GM03348 (cell line): Measurements from ENCODE around the gene CHAT.

Experiments used
- DNase-seq: peaks from one replicate; pipeline ENCODE4 v3.0.0; 2012; ENCODE audit warnings: low spot score

Gene CHAT

DNA sequence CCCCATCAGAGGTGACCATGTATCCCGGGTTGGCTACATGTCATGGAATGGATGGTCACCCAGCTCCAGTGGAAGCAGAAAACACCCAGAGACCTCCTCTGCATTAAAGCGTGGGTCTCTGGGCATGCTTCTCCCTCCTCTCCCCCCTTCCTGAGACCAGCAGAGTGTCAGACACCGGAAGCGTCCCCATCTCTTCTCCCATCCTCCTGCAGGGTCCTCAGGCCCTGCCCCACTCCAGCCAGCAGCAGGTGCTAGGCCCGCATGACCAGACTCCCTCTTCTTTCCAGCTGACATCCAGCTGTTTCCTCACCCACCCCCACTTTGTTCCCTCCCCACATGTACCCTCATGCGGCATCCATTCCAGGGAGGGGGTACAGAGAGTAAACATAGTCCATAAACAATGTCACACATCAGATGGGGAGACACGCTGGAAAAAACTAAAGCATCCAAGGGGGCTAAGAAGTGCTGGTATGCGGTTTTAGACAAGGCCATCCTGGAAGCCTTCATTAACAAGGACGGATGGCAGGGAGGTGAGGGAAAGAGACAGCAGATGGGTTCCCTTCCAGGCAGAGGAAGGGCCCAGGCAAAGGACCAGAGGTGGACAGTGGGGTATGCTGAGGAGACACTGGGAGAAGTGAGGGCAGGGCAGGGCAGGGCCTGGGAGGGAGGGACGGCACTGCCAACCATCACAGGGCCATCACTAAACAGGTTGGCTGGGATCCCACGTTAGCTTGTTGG, 16.2 kb upstream of the CHAT start:
- DNase-seq = peak; percentile 2

DNA sequence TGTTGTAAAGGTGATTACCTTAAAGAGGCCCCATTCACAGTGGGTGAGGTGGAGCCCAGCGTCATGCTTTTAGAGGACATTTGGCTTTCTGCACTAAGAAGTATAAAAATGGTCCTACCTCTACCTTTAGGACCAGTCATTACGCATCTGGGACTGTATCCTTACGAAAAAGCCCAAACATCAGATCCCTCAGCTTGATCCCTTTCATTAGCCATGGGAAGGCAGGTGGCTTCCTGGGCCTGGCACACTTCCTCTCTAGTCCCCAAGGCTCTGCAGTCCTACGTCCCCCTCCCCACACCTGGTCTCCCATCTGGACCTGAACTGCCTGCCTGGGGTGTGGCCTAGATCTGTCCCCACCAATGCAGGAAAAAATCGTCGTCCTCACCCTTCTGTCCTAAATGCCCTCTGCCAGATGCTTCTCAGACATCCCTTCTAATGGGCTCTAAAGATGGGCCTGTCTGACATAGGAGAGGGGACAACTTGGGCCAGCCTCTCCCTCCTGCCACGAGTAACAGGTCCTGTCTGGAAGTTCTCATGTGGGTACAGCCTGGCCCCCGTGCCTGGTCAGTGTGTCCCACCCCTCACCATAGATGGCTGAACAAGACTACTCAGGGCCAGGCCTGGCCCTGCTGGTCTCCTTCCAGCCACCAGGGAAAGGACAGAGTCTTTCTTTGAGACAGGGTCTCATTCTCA, 15.5 kb upstream of the CHAT start:
- no peak for DNase-seq

DNA sequence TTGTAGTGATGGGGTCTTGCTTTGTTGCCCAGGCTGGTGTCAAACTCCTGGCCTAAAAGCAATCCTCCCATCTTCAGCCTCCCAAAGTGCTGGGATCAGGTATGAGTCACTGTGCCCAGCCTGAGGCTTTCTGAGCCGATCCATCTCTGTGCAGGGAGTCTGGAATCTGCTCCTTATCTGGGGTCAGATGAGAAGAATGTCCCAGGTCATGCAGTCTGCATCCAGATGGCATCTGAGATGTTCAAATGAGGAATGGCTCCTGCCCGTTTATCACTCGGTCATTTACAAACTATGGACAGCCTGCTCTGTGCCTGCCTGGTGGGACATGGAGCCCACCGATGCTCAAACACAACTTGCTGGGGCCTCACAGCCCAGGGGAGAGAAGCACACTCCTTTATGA, 14.9 kb upstream of the CHAT start:
- DNase-seq = peak; percentile 46

DNA sequence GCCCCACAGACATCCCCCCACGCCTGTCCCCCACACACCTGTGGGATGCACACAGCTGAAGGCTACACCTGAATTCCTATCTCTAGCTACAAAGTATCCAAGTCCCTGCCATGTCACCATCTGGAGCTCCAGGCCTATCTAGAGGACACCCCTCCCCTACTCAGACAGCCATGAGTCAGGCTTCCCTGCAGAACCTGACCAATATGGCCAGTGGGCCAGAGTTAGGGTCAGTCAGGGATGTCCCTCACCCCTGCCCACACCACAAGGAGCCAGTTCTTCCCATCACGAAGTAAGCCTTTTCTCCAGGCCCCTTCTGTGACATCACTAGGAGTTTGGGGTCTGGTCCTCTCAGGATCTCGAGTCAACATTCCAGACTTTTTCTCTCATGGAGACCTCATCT, 14.3 kb upstream of the CHAT start:
- DNase-seq = peak; percentile 5

DNA sequence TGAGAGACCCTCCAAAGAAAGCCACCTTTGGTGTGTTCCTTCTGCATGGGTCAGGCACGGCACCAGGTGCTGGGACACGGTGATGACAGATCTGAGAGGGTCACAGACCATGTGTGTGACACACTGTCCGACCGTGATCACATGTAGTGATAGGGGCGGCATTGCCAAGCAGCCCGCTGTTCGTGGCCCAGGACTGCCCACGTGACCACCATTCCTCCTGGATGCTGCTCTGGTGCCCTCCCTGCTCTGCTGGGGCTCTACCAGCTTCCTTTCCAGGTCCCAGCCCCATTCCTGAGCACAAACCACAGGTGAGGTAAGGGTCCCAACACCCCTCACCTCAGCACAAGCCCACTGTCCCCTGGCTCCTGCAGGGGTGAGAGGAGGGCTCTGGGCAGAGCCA, 13.8 kb upstream of the CHAT start:
- no peak for DNase-seq

DNA sequence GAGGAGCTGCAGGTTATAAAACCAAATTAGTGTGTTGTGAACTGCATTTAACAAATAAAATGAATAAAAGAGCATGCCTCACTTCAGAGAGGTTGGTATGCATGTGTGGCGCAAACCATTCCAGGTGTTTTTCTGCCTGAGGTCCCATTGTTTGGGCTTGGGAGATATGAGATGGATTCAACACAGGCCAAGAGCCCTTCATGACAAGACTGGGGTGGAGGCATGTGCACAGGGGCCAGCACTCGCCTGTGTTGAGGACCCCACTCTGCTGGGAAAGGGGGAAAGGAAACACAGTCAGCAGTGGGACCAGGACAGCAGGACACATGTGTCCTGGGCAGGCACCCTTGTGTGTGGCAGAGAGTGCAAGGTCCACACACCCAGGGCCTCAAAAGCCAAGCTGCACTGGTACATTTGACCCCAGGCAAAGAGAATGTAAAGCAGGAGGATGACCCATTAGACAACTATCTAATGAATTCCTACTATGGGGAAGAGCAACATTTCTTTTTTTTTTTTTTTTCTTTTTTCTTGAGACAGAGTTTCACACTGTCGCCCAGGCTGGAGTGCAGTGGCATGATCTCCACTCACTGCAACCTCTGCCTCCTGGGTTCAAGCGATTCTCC, 12.9 kb upstream of the CHAT start:
- DNase-seq = peak; percentile 42

DNA sequence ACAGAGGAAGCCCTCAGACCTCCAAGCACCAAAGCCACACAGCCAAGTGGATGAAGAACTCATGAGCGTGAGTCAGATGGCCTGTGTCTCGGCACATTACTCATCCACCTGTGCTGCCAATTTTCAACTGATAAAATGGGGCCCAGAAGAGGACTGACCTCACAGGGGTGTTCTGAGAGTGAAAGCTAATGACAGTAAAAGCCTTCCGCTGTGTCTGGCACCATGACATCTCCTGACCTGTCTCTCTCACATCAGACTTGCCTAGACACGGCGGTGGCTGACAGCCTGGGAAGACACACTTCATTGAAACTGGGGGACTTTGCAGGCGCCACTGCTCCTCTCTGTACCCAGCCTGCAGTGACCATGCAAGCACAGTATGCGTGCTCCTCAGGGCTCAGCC, 12.0 kb upstream of the CHAT start:
- peak; percentile 20 for DNase-seq

DNA sequence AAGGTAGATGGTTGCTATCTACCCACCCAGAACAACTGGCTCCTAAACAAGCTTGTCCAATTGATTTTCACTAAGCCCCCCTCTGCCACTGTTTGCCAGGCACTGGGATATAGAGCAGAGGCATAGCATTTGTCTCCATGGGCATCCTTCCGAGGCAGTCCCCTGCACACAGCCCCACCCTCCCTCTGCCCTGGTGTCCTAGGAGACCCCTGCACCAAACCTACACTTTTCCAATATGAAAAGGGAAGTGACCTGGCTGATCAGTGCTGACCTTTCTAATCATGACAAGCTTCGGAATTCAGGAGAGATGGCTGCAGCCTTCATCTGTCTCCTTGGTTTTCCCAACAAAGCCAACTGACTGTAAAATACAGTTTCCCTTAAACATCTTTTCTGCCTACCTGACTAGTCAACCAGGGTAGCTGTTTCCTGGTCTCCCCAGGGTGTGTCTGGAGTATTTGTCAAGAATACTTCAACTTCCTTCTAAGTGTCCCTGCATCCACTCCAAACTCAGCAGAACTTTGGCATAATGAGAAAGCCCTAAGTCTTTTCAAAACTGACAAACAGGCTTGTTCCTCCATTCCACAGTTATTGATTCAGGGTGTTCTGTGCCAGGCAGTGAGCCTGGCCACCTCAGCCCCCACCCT, 11.3 kb upstream of the CHAT start:
- peak; percentile 1 for DNase-seq

DNA sequence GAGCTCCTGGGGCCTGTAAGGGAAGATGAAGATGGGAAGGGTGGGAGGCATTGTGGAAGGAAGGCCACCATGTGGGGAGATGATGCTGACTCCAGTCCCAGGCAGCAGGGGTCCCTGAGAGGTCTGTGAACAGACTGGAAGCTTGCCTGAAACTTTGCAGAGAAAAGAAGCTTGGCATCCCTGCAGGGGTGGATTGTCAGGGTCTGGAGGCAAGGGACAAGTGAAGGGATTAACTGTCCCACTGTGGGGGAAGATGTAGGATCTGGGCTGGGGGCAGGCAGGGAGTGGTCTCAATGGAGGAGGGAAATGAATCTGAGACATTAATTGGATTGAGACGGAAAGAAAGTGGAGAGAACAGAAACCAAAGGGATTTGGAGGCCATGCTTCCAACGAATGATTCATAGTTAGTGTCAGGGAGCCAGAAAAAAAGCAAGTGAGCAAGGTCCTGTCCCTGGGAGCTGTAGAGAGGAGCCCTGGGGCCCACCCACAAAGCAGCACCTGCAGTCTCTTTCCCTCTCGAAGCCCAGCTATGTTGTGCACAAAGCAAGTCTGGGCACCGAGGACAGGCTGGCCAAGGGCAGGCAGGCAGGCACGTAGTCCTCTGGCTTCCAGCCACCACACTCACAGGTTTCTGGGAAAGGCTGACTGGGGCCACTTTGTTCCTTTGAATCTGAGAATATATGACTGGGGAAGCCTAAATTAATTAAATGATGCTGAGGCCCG, 8.5 kb upstream of the CHAT start:
- no peak for DNase-seq

DNA sequence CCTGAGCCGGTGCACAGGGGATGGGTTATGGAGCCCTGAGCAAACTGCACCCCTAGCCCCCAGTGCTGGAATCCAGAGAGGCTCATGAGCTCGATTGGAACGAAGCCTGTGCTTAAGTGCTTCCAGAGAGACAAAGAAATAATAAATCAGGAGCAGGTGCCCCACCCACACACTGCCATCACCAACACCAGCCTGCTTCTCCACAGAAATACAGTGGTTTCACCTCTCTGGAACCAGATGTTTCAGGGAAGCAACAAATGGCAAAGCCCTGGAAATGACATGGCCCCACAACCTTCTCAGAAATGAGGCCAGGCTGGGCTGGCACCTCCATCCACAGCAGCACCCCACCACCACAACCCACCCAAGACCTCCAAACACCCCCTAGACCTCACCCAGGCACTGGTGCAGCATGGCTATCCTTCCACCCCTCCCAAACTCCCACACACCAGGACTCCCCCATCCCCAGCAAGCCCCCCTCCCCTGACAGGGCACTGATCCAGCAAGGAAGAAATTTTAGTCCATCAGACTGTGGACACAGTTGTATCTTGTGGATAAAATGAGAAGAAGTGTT, 7.8 kb upstream of the CHAT start:
- no peak for DNase-seq

DNA sequence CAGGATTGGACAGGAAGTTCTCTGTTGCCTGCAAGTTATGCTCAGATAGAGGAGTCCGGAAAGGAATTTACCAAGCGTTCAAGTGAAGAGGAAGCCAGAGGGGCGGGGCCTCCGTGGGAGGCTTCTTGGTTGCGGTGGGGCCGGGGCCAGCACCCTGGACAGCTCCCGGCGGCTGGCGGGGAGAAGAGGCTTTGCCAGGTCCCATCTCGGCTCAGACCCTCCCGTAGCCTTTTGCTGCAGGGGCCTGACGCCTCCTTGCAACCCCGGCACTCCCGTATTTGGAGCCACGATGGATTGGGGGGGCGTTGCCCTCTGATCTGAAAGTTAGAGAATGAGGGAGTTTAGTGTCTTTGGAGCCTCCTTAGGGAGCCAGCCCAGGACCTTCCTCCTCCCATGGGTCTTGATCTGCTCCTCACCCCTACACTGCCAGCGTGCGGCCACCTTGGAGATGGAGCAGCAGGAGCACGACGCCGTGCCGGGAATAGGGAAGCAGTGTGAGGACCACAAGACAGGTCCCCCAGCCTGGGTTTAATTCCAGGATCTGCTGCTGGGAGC, 6.8 kb upstream of the CHAT start:
- DNase-seq = peak; percentile 91

DNA sequence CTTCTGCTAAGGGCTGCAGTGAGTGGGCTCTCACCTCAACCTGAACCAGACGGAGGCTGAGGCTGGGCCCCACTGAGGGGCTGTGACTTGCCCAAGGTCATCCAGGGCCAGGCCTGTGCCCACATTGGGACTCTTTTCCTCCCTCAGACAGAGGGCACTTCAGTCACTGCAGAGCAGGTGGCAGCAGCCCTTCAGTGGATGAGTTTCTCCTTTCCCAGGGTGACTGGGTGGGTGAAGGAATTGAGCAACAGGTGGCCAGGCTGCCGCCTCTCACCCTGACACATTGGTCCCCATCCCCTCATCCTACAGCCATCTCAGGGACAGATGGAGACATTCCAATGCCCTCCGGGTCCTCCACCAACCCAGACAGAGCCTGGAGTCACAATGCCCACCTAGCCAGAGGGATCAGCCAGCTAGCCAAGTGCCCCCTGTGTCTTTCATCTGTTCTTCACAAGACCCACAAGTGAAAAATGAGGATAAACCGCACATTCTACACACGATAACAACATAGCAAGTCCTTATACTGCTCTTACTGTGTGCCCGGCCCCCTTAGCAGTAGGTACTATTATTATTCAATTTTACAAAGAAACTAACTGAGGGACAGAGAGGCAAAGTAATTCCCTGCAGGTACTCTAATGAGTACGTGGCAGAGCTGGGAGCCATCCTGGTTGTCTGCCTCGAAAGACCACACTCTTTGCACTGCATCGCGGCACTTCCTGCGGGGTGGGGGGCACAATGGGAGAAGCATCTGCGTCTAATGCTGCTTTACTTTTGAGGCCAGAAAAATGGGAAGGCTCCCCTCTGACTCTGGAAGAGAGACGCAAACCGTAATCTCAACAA, 5.5 kb upstream of the CHAT start:
- DNase-seq = no peak

DNA sequence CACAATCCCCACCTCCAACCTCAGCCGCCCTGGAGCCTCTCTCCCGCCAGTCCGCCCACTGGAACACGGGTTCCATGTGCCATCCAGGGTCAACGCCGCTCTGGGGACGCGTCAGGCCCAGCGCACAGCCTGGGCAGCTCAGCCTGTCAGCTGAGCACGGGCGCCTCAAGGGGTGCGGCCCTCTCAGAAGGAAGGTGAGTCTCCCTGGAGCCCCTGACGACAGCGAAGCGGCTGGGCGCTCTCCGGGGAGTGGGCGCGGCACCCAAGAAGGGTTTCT, 4.9 kb upstream of the CHAT start:
- DNase-seq = no peak

DNA sequence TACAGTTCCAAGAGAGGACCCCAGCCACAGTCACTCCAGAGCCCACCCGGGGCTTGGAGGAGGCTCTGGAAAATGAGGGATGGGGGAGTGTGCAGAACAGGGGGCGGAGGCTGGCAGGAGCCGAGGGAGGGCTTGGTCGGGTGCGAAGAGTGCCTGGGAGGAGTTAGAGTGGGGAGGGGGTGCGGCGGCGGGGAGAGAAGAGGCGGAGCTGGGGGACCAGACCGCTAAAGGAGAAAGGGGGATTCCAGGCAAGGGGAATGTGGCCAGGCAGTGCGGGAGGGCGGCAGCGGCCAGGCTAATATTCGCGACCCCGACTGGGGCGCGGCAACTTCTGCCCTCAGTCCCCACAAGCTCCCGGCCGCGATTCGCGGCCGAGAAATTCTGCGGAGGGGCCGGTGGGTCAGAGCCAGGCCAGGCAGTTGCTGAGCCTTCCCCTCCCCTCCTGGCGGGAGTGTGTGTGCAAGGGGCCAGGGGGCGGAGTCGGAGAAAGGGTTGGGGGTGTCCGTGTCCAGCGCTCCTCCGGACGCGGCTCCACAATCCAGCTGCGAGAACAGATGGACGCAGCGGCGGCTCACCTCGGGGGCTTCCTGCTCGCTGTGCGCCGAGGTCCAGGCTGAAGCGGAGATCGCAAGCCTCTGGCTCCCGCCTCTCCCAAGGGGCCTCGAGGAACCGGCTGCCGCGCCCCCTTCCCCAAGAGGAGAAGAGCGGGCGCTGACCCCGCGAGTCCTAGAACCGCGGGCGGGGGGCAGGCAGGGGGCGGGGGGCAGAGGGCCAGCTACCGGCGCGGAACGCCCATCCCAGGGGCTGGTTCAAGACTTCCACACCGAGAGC, 4.3 kb upstream of the CHAT start:
- no peak for DNase-seq

DNA sequence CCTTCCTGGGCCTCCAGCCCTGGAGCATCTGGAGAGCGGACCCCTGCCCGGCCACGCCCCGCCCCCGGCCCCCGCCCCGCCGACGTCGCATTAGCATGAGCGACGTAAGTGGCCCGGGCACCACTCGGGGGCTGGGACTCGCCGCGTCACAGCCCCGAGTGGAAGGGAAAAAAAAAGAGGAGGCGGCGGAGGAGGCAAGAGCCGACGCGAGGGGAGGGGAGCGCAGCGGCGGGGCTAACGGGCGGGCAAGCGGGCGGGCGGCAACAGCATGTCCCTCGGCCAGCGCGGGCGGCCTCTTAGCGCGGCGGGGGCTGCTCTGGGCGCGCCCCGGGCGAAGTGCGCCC, 3.8 kb upstream of the CHAT start, which contains the start of gene SLC18A3:
SLC18A3 (plus strand) TSS at position 197 of the 344 bp plus-strand sequence. CDS start 431 bp downstream, outside the sequence.
- DNase-seq = no peak

DNA sequence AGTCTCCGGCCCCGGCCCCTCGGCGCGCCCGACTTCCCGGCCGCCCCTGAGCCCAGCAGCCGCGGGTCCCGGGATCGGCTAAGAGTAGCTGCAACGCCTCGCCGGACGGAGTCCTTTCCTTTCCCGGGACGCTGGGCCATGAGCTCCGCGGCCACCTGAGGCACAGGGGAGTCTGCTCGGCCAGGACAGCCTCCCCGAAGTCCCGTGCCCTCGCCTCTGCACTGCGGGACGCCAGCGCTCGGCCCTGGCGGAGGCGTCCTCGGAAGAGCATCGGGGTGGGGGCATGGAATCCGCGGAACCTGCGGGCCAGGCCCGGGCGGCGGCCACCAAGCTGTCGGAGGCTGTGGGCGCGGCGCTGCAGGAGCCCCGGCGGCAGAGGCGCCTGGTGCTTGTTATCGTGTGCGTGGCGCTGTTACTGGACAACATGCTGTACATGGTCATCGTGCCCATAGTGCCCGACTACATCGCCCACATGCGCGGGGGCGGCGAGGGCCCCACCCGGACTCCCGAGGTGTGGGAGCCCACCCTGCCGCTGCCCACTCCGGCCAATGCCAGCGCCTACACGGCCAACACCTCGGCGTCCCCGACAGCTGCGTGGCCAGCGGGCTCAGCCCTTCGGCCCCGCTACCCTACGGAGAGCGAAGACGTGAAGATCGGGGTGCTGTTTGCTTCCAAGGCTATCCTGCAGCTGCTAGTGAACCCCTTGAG, 3.2 kb upstream of the CHAT start:
- no peak for DNase-seq

DNA sequence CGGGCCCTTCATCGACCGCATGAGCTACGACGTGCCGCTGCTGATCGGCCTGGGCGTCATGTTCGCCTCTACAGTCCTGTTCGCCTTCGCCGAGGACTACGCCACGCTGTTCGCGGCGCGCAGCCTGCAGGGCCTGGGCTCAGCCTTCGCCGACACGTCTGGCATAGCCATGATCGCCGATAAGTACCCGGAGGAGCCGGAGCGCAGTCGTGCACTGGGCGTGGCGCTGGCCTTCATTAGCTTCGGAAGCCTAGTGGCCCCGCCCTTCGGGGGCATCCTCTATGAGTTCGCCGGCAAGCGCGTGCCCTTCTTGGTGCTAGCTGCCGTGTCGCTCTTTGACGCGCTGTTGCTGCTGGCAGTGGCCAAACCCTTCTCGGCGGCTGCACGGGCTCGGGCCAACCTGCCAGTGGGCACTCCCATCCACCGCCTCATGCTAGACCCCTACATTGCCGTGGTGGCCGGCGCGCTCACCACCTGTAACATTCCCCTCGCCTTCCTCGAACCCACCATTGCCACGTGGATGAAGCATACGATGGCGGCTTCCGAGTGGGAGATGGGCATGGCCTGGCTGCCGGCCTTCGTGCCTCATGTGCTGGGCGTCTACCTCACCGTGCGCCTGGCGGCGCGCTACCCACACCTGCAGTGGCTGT, 2.5 kb upstream of the CHAT start:
- no peak for DNase-seq

DNA sequence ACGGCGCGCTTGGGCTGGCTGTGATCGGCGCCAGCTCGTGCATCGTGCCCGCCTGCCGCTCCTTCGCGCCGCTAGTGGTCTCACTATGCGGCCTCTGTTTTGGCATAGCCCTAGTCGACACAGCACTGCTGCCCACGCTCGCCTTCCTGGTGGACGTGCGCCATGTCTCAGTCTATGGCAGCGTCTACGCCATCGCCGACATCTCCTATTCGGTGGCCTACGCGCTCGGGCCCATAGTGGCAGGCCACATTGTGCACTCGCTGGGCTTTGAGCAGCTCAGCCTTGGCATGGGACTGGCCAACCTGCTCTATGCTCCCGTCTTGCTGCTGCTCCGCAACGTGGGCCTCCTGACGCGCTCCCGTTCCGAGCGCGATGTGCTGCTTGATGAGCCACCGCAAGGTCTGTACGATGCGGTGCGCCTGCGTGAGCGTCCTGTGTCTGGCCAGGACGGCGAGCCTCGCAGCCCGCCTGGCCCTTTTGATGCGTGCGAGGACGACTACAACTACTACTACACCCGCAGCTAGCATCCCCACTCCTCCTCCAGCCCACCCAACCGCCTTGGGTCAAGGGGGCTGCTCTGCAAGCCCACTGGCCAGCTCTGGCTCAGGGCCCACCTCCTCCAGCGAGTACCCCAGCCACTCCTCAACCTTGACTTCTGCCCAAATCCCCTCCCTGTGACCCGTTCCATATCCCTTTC, 1.9 kb upstream of the CHAT start:
- DNase-seq = no peak
